Tibial artery (tissue), 4 donors: ENCODE data around the gene DNAJC4.
A peak's percentile ranks its signal among the peaks of the same experiment; 100 is the strongest.

ENCODE experiments used
- DNase-seq, 2 donors: peaks; one replicate each; pipeline ENCODE4 v3.0.0-alpha.2; 2019
- H3K27ac ChIP-seq, 2 donors: fragments of 200-600 bp; sonication (generic) in 1 of 2; 1 replicate in 1 of 2; 2 replicates in 1 of 2; pipeline ENCODE4 v1.5.1; 2018 to 2019; ENCODE audit warnings: mild to moderate bottlenecking in 1 of 2
- H3K27me3 ChIP-seq, 2 donors: fragments of 200-600 bp; sonication (generic) in 1 of 2; one replicate each; pipeline versions ENCODE4 v1.5.1 to v1.6.0; 2016 to 2019
- H3K36me3 ChIP-seq, 3 donors: fragments of 200-600 bp; sonication (generic) in 2 of 3; one replicate each; pipeline ENCODE4 v1.5.1; 2016 to 2019; ENCODE audit warnings: mild to moderate bottlenecking in 2 of 3
- H3K4me1 ChIP-seq, 4 donors: fragments of 200-600 bp; sonication (generic) in 2 of 4; 1 replicate in 3 of 4; 2 replicates in 1 of 4; pipeline ENCODE4 v1.5.1; 2016 to 2019
- H3K4me3 ChIP-seq, 2 donors: fragments of 200-600 bp; sonication (generic) in 1 of 2; 1 replicate in 1 of 2; 2 replicates in 1 of 2; pipeline ENCODE4 v1.5.1; 2018 to 2019; ENCODE audit warnings: mild to moderate bottlenecking in 2 of 2
- H3K9me3 ChIP-seq, 3 donors: fragments of 200-600 bp; sonication (generic) in 1 of 3; one replicate each; pipeline ENCODE4 v1.5.1; 2016 to 2019
- intact Hi-C: fragments of 100-400 bp; cut with DNase I; formaldehyde crosslinking; loops from one replicate; pipeline ENCODE4 v1.15.0; 2023; ENCODE audit warnings: low total_unique reads
- TF ChIP-seq, protein P1 (sequence below), 2 experiments: fragments of 200-600 bp in 1 of 2; fragments of 450-650 bp in 1 of 2; IDR thresholded peaks; one replicate each; pipeline ENCODE4 v1.5.1; 2017 to 2019; ENCODE audit warnings: antibody characterized with exemption in 2 of 2, mild to moderate bottlenecking in 1 of 2, moderate library complexity in 1 of 2

Gene DNAJC4

DNA sequence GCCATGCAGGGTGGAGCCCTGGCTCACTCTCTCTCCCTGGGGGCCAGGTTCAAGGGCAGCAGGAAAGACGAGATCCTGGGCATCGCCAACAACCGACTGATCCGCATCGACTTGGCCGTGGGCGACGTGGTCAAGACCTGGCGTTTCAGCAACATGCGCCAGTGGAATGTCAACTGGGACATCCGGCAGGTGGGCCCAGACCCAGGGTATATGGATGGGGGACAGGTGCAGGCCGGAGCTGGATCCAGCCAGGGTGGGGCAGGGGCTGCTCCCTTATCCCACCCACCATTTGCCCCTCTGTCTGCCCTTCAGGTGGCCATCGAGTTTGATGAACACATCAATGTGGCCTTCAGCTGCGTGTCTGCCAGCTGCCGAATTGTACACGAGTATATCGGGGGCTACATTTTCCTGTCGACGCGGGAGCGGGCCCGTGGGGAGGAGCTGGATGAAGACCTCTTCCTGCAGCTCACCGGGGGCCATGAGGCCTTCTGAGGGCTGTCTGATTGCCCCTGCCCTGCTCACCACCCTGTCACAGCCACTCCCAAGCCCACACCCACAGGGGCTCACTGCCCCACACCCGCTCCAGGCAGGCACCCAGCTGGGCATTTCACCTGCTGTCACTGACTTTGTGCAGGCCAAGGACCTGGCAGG, 7.2 kb upstream of the DNAJC4 start:
- no peaks in the 10 kb centered on the region for H3K9me3 ChIP-seq
- peaks cover 0 to 22% (median 8%) of the 10 kb centered on the region in 3 donors for H3K36me3 ChIP-seq
- TF ChIP-seq, protein P1, sequence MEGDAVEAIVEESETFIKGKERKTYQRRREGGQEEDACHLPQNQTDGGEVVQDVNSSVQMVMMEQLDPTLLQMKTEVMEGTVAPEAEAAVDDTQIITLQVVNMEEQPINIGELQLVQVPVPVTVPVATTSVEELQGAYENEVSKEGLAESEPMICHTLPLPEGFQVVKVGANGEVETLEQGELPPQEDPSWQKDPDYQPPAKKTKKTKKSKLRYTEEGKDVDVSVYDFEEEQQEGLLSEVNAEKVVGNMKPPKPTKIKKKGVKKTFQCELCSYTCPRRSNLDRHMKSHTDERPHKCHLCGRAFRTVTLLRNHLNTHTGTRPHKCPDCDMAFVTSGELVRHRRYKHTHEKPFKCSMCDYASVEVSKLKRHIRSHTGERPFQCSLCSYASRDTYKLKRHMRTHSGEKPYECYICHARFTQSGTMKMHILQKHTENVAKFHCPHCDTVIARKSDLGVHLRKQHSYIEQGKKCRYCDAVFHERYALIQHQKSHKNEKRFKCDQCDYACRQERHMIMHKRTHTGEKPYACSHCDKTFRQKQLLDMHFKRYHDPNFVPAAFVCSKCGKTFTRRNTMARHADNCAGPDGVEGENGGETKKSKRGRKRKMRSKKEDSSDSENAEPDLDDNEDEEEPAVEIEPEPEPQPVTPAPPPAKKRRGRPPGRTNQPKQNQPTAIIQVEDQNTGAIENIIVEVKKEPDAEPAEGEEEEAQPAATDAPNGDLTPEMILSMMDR (IDR thresholded peaks at IDR 0.05): no peak
- H3K27ac ChIP-seq: no peak overlapping the region
- intact Hi-C loops: no loop called here
- no peaks in the 10 kb centered on the region for H3K27me3 ChIP-seq
- H3K4me1 ChIP-seq: peaks cover 0 to 28% (median 26%) of the 10 kb centered on the region in 4 donors
- DNase-seq: no peak
- no peak overlapping the region for H3K4me3 ChIP-seq

DNA sequence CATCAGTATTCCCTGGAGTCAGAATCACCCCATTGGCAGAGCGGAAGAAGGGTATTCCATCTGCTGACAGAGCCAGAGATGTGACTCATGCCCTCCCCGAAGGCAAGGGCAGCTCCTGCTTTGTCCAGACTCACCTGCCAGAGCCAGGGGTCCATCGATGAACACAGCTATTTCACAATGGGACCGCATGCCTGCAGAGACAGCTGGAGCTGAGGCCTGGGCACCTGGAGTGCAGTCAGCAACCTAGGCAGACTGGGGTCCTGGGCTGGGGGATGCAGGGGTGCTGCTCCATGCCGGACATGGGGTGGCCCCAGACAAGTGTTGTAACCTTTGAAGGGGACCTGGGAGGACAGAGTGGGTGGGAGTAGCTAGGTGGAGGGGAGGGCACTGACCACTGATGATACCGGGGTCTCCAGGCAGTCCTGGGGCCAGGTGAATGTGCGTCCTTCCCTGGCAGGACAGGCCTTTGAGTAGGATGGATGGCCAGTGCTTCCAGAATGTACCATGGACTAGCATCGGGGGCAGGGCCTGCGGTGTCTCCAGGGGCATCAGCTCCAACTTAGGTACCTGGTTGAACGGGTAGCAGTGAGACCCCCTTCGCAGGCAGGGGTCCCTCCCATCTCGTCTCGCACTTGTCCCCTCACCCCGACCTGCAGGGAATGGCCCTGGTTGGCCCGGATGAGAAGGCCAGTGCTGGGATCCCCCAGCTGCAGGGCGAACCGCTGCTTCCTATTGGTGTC, 6.0 kb upstream of the DNAJC4 start:
- Histone ChIP-seq H3K4me1 (peaks cover 0 to 33% (median 30%) of the 10 kb centered on the region in 4 donors), H3K36me3 (peaks cover 0 to 22% (median 8%) of the 10 kb centered on the region in 3 donors), H3K27me3 (no peaks in the 10 kb centered on the region), H3K9me3 (no peaks in the 10 kb centered on the region), H3K27ac (no peak overlapping the region), H3K4me3 (no peak overlapping the region)
- no peak for DNase-seq
- intact Hi-C loops: no loop called here
- TF ChIP-seq, protein P1 (IDR thresholded peaks at IDR 0.05): no peak

DNA sequence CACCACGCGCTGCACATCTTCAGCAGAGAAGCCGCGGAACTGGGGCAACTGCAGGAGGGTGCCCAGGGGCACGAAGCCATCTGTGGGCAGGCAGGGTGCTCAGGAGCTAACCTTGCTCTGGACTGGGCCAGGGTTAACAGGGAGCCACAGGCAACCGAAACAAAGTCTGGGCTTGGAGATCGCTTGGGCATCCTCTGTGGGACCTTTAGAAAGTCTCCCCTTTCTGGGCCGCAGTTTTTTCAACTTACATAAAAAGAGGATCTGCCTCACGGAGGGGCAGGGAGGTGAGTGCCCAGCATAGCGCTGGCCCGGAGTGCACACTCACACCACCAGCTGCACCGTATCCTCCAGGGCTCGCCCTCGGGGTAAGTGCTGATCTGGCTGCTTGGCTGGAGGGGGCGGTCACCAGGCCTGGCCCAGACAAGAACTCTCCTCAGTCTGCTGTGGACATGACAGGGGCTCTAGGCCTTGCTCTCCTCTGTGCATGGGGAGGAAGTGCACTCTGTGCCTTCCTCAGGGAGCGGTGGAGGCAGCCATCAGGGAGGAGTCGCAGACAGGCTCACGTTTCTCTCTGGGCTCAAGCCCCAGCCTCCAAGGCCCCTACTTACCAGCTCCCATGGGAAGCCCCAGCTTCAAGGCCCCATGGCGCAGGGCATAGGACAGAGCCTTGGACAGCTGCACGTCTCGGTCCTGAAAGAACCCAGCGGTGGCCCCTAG, 5.3 kb upstream of the DNAJC4 start:
- Histone ChIP-seq H3K36me3 (peaks cover 0 to 16% (median 8%) of the 10 kb centered on the region in 3 donors), H3K4me3 (peak overlapping the region; percentile 86 to 88), H3K27ac (peak overlapping the region; percentile 81 to 95), H3K9me3 (no peaks in the 10 kb centered on the region), H3K27me3 (no peaks in the 10 kb centered on the region), H3K4me1 (peaks cover 0 to 39% (median 36%) of the 10 kb centered on the region in 4 donors)
- intact Hi-C loops: loop anchor here (5.0 kb wide), 1 partner anchor 38 kb away; the partner anchor contains the start of gene STIP1
- TF ChIP-seq, protein P1 (IDR thresholded peaks at IDR 0.05): no peak
- DNase-seq: peak in 1 of 2 donors; percentile 18

DNA sequence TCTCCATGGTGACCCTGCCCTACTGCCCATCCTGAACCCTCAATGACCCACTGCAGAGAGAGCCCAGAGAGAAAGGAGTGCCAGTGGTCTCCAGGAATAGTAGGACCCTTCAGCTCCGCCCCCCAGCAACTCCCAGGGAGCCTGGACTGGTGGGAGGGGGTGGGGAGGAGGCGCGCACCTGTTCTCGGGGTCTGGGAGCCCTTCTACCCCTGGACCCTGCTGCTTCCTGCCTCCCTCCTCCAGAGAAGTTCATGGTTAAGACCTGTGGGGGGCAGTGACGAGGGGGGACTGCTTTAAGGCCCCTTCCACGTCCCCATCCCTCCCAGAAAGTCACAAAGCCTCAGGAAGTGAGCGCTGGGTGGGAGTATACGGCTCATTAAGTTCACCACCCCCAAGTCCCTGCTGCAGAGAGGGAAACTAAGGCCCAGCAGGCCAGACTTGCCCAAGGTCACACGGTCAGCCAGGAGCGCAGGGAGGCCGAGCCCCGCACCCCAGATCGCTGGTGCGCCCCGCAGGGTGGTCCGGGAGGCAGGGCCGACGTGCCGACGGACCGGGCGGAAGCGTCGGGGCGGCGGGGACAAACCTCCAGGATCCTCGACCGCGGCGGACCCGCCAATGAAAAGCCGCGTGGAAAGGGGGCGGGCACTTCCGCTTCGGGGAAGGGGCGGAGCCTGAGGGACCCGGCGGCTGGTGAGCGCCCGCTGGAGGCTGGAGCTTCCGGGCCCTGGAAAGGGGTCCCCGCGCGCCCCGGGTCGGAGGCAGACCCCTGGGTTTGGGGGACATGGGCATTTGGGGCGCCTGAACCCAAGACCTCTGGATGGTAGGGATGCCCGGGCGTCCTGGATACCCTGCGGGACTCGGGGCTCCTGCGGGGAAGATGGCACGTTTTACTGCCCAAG, 4.5 kb upstream of the DNAJC4 start, which contains the start of the genes NUDT22 and TRPT1:
Gene NUDT22 (plus strand): TSS at position 667 of the 899 bp plus-strand sequence. CDS start 379 bp downstream, outside the sequence.
Gene TRPT1 (minus strand): TSS at position 579 of the 899 bp plus-strand sequence. CDS start 326 bp downstream, at position 253.
- peaks cover 0 to 8% (median 8%) of the 10 kb centered on the region in 3 donors for H3K36me3 ChIP-seq
- H3K4me3 ChIP-seq: peak within 1 kb of the TSS; percentile 86 to 88
- peak within 1 kb of the TSS; percentile 81 to 95 for H3K27ac ChIP-seq
- H3K4me1 ChIP-seq: peaks cover 0 to 42% (median 37%) of the 10 kb centered on the region in 4 donors
- peak; percentile 86 to 96 for DNase-seq
- intact Hi-C loops: loop anchor here (5.0 kb wide), 1 partner anchor 39 kb away; the partner anchor contains the start of gene STIP1
- TF ChIP-seq, protein P1 (IDR thresholded peaks at IDR 0.05): peak in 1 of 2 experiments; percentile 14
- no peaks in the 10 kb centered on the region for H3K9me3 ChIP-seq
- no peaks in the 10 kb centered on the region for H3K27me3 ChIP-seq
